Thyroid gland (tissue), 4 donors: ENCODE results near the gene MAFG.

Experiments used
- CTCF ChIP-seq, 6 experiments: fragments of 200-600 bp in 3 of 6; fragments of 450-650 bp in 3 of 6; sonication (generic) in 3 of 6; IDR thresholded peaks; one replicate each; pipeline ENCODE4 v1.5.1; 2016 to 2019; ENCODE audit warnings: antibody characterized with exemption in 6 of 6, mild to moderate bottlenecking in 2 of 6, inconsistent platforms in 1 of 6, moderate library complexity in 1 of 6
- POLR2A ChIP-seq, 2 donors: fragments of 450-650 bp; IDR thresholded peaks; one replicate each; pipeline ENCODE4 v1.6.1; 2017; ENCODE audit warnings: antibody characterized with exemption in 2 of 2, mild to moderate bottlenecking in 2 of 2, moderate library complexity in 1 of 2

GRCh38 chr17:81939218-81939617, 11.7 kb upstream of the MAFG start:
- TF ChIP-seq POLR2A (IDR thresholded peaks at IDR 0.05) (no peak), CTCF (IDR thresholded peaks at IDR 0.05) (no peak)
